G401 (cell line): ENCODE results near the gene P4HA1. TPM values are rescaled to one million over a fixed set of nuclear protein-coding genes. Genes with fewer than 3 reads are reported as not detected.
"Not testable (repeated sequence)": the region's sequence is repeated elsewhere in the genome, so short reads cannot be mapped to it uniquely, and the experiment has no call there.

ENCODE experiments used
- DNase-seq: peaks from one replicate; pipeline ENCODE4 v3.0.0-alpha.2; 2015; ENCODE audit warnings: low spot score
- in situ Hi-C: cut with HindIII; loops from 2 replicates; pipeline ENCODE4 v1.10.0; 2016; ENCODE audit warnings: low sequenced_read_pairs, mixed read lengths
- total RNA-seq: library from RNA; depleted of rRNA; stranded (reverse); fragments of >200 nt; shearing (Covaris generic); gene quantifications from 2 replicates; pipeline ENCODE4 v1.2.3, GENCODE V29; 2014; rRNA removed

P4HA1 gene
- 49.0 and 62.2 TPM in 2 replicates for total RNA-seq

- peak; percentile 97 for DNase-seq
- in situ Hi-C loops = no loop called here
Observed at GRCh38 chr10:73096449-73097304, at the start of gene P4HA1. P4HA1 (minus strand) TSS chr10:73096866; CDS start chr10:73074883, 21,983 bp downstream.

GRCh38 chr10:73141603-73142002 is 44.9 kb upstream of the P4HA1 start:
- no peak for DNase-seq
- in situ Hi-C loops = no loop called here

DNA sequence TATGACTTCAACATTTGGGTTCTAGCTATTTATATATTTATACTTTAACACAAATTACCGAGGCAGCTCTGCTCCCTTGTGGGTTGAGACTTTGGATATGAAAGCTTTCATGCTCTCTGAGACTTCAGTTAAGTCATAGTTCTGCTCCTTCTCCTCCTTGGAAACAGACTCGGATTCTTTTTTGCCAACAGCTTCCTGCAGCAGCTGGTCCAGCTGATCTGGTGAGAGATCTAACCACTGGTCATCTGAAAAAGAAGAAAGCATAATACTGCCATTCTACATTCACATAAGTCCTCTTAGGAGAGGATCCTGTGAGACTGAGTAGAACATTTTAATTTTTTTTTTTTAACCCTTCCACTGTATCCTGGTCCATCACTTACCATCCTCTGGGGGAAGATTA is 42.6 kb upstream of the P4HA1 start:
- in situ Hi-C loops = no loop called here

DNA sequence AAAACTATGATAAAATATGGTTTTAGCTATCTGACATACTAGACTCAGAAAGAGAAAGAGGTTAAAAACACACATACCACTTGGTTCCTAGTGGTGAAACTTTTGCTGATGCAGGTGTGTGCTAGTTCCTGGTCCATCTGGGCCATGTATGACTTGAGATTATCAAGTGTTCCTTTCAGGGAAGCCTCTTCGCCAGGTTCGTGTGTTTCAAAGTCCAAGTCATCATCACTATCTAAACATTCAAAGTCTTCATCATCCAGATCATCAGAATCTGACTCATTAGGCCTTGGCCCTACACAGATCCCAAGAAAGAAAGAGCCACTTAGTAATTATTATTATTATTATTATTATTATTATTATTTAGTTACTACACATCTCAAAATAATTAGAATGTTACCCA is 40.0 kb upstream of the P4HA1 start:
- in situ Hi-C loops = no loop called here
- DNase-seq = no peak

More for the DNA sequence above, 42.6 kb upstream of the P4HA1 start:
- DNase-seq = no peak

- in situ Hi-C loops = no loop called here
- no peak for DNase-seq
Observed at GRCh38 chr10:73134727-73135126, 38.1 kb upstream of the P4HA1 start.

GRCh38 chr10:73131913-73132686 is 35.4 kb upstream of the P4HA1 start:
- in situ Hi-C loops = no loop called here
- no peak for DNase-seq

DNA sequence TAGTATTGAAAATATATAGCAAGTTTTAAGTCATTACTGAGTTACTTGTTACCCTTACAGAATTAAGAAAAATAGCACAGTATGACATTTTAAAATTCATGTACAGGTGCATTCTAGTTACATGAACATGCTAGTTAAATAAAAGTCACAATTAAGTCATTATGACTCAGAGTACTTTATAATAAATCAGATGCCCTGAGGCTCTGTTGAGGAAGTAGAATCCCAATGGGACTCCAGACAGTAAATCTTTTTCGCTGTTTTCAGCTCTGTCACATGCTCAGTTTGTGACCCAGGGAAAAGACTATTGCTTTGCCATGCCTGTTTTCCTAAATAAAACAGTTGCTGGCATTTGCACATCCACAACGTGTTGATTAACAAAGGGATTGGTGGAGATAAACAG is 34.6 kb upstream of the P4HA1 start:
- no peak for DNase-seq
- in situ Hi-C loops = no loop called here

- in situ Hi-C loops = no loop called here
- no peak for DNase-seq
Observed at GRCh38 chr10:73126343-73126742, 29.7 kb upstream of the P4HA1 start.

DNA sequence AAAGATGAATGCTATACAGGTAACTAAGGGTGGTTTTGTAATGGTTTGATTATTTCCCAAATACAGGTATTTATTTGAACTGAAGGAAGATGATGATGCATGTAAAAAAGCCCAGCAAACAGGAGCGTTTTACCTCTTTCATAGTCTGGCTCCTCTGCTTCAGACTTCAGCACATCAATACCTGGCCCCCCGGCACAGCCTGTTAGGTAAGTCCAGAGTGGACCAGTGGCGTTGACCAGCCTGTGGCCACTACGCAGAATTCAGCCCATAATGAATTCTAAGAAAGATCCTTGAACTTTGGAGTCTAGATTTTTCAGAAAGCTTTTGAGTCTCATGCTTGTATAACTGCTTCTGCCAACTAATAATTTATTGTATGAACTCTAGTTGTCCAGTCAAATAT is 23.3 kb upstream of the P4HA1 start:
- no peak for DNase-seq
- in situ Hi-C loops = no loop called here

DNA sequence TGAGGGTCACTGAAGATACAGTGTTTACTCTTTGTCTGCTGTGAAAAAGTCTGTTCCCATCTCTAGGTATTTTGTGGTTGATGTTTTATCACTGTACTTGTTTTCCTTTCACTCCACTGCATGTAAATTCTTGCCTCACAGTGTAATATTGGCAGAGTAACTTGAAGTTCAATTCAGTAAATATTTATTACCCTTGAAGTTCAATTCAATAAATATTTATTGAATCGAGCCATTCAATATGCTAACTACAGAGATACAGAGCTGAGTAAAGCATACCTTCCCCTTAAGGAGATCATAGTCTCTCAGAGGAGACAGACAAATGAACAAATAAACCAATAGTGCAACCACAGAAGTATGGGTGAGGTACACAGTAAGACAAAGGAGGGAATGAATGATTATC is 22.8 kb upstream of the P4HA1 start:
- no peak for DNase-seq
- in situ Hi-C loops = no loop called here

GRCh38 chr10:73117976-73118743 is 21.5 kb upstream of the P4HA1 start:
- no peak for DNase-seq
- in situ Hi-C loops = no loop called here

DNA sequence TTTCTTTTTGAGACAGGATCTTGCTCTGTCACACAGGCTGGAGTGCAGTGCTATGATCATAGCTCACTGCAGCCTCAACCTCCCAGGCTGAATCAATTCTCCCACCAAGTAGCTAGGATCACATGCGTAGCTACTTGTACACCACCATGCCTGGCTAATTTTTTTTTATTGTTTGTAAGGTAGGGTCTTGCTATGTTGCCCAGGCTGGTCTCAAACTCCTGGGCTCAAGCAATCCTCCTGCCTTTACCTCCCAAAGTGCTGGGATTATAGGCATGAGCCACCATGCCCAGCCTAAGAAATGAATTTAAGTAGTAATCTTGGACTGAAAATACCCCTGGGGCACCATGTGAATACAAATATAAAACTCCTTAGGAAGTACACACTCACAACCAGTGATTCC is 19.4 kb upstream of the P4HA1 start:
- DNase-seq = no peak
- in situ Hi-C loops = no loop called here

GRCh38 chr10:73113551-73113950 is 16.9 kb upstream of the P4HA1 start:
- in situ Hi-C loops = no loop called here
- no peak for DNase-seq

GRCh38 chr10:73112032-73112431 is 15.4 kb upstream of the P4HA1 start:
- in situ Hi-C loops, DNase-seq: not testable (repeated sequence)

GRCh38 chr10:73110345-73110849 is 13.7 kb upstream of the P4HA1 start, which contains the start of gene NUDT13:
NUDT13 (plus strand) TSS chr10:73110455; CDS start chr10:73114366, 3,911 bp downstream.
- peak; percentile 88 for DNase-seq
- in situ Hi-C loops = no loop called here

DNA sequence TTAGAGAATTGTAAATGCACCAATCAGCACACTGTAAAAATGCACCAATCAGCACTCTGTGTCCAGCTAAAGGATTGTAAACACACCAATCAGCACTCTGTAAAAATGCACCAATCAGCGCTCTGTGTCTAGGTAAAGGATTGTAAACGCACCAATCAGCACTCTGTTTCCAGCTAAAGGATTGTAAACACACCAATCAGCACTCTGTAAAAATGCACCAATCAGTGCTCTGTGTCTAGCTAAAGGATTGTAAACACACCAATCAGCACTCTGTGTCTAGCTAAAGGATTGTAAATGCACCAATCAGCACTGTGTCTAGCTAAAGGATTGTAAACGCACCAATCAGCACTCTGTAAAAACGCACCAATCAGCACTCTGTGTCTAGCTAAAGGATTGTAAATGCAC is 12.6 kb upstream of the P4HA1 start:
- in situ Hi-C loops, DNase-seq: not testable (repeated sequence)

- in situ Hi-C loops = no loop called here
Observed at GRCh38 chr10:73106301-73106700, 9.6 kb upstream of the P4HA1 start.

GRCh38 chr10:73099141-73099540 is 2.5 kb upstream of the P4HA1 start:
- in situ Hi-C loops = no loop called here
- no peak for DNase-seq

More at GRCh38 chr10:73106301-73106700, 9.6 kb upstream of the P4HA1 start:
- DNase-seq = no peak

DNA sequence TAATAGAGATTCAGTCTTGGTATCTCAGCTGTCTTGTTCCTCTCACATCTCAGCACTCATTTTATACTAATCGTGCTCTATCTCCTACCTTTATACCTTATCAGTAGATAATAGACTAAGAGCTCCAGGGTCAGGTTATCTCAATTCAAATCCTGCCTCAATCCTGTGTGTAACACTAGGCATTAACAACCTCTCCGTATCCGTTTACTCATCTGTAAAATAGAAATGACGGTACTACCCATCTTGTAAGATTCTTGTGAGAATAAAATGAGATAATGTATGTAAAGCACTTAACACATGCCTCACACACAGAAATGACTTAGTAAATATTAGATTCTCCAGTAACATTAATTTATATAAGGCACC is 622 bp upstream of the P4HA1 start:
- no peak for DNase-seq
- in situ Hi-C loops = no loop called here
